ENCODE results near the gene ANTKMT. TPM values are rescaled to one million over a fixed set of nuclear protein-coding genes. Genes with fewer than 3 reads are reported as not detected.
"Not testable (repeated sequence)": the region's sequence is repeated elsewhere in the genome, so short reads cannot be mapped to it uniquely, and the experiment has no call there.

Gene ANTKMT
- total RNA-seq, 1 donor from 2014 or later = 22.6 TPM

DNA sequence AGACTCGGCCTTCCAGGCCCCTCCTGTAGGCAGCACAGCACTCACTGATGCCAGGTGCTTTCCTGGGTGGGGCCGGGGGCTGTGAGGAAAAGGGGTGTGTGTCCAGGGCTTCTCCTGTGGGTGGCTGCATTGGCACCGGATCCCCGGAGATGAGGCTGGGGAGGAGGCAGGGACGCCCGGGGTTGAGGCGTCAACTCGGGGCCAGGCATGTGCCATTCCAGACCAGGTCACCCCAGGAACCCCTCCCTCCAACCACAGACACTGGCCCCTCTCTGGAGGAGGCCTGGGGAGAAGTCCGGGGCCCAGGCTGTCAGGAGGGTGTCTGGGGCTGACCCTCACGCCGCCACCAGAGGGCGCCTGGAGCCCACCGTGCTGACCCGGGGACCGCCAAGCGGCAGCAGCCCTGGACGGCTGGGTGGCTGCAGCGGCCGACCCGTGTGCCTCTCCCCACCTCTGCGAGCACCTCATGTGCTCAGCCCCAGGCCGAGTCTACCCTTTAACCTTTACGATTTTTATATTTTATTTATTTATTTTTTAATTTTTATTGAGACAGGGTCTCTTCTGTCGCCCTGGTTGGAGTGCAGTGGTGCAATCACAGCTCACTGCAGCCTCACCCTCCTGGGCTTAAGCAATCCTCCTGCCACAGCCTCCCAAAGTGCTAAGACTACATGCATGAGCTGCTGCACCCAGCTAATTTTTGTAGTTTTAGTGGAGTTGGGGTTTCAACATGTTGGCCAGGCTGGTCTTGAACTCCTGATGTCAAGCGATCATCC, 9.2 kb upstream of the ANTKMT start:
- DNase-seq (ENCODE audit: low read depth) (no peak), FAIRE-seq (no peak)

DNA sequence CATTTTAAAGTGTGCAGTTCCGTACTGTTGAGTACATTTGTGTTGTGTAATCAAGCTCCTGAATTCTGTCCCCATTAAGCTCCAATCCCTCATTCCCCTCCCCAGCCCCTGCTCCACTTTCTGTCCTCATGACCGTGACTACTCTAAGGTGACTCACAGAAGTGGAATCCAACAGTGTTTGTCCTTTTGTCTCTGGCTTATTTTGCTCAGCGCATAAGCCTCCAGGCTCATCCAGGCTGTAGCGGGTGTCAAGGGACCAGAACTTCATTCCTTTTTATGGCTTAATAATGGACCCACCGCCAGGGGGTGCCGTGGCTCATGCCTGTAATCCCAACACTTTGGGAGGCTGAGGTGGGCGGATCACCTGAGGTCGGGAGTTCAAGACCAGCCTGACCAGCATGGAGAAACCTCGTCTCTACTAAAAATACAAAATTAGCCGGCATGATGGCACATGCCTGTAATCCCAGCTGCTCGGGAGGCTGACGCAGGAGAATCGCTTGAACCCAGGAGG, 8.2 kb upstream of the ANTKMT start:
- H3K9me3 Mint-ChIP-seq (ENCODE audit: unreplicated experiment); H3K27me3 ChIP-seq (ENCODE audit: insufficient read depth, low read length); H3K79me2 ChIP-seq (ENCODE audit: insufficient read depth, low read length); H3K9ac ChIP-seq (ENCODE audit: low read length); H3K4me3 ChIP-seq (ENCODE audit: insufficient read depth, low read depth, low read length); H3K4me1 Mint-ChIP-seq (ENCODE audit: low read depth, unreplicated experiment); H2AFZ ChIP-seq (ENCODE audit: low read depth, low read length); H3K4me2 ChIP-seq (ENCODE audit: low read length); H3K36me3 ChIP-seq (ENCODE audit: insufficient read depth, low read length); H3K9me3 ChIP-seq (ENCODE audit: insufficient read depth, low read depth, low read length); H3K36me3 Mint-ChIP-seq (ENCODE audit: low read depth, unreplicated experiment): not testable (repeated sequence)
- peaks cover 10% of the 10 kb centered on the region for H3K27me3 Mint-ChIP-seq (ENCODE audit: low read depth, unreplicated experiment)
- peak; percentile 85 for DNase-seq (ENCODE audit: low read depth)
- FAIRE-seq = peak; percentile 90
- Histone ChIP-seq H4K20me1 (ENCODE audit: insufficient read depth, low read length) (peaks cover 24% of the 10 kb centered on the region), H3K4me1 (ENCODE audit: insufficient read depth, low read length) (peaks cover 36% of the 10 kb centered on the region), H3K27ac (ENCODE audit: low read depth, low read length) (peak overlapping the region; percentile 59)
- TF ChIP-seq, protein P1, sequence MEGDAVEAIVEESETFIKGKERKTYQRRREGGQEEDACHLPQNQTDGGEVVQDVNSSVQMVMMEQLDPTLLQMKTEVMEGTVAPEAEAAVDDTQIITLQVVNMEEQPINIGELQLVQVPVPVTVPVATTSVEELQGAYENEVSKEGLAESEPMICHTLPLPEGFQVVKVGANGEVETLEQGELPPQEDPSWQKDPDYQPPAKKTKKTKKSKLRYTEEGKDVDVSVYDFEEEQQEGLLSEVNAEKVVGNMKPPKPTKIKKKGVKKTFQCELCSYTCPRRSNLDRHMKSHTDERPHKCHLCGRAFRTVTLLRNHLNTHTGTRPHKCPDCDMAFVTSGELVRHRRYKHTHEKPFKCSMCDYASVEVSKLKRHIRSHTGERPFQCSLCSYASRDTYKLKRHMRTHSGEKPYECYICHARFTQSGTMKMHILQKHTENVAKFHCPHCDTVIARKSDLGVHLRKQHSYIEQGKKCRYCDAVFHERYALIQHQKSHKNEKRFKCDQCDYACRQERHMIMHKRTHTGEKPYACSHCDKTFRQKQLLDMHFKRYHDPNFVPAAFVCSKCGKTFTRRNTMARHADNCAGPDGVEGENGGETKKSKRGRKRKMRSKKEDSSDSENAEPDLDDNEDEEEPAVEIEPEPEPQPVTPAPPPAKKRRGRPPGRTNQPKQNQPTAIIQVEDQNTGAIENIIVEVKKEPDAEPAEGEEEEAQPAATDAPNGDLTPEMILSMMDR (IDR thresholded peaks at IDR 0.05; ENCODE audit: insufficient read depth, low read depth, low read length) = peak; percentile 48
- H3K4me3 Mint-ChIP-seq (ENCODE audit: unreplicated experiment) = peak overlapping the region; percentile 74
- peak overlapping the region; percentile 56 for H3K27ac Mint-ChIP-seq (ENCODE audit: unreplicated experiment)

More for the DNA sequence above, 9.2 kb upstream of the ANTKMT start:
- Histone ChIP-seq H2AFZ (ENCODE audit: low read depth, low read length) (no peak overlapping the region), H3K9me3 (ENCODE audit: insufficient read depth, low read depth, low read length) (no peaks in the 10 kb centered on the region), H3K4me1 (ENCODE audit: insufficient read depth, low read length) (peaks cover 35% of the 10 kb centered on the region), H3K4me3 (ENCODE audit: insufficient read depth, low read depth, low read length) (no peak overlapping the region), H4K20me1 (ENCODE audit: insufficient read depth, low read length) (peaks cover 14% of the 10 kb centered on the region), H3K4me2 (ENCODE audit: low read length) (no peak overlapping the region), H3K9ac (ENCODE audit: low read length) (no peak overlapping the region), H3K27ac (ENCODE audit: low read depth, low read length) (no peak overlapping the region), H3K27me3 (ENCODE audit: insufficient read depth, low read length) (peaks cover 13% of the 10 kb centered on the region), H3K79me2 (ENCODE audit: insufficient read depth, low read length) (peaks cover 5% of the 10 kb centered on the region), H3K36me3 (ENCODE audit: insufficient read depth, low read length) (no peaks in the 10 kb centered on the region)
- Mint-ChIP-seq H3K4me3 (ENCODE audit: unreplicated experiment) (no peak overlapping the region), H3K9me3 (ENCODE audit: unreplicated experiment) (peaks cover 3% of the 10 kb centered on the region), H3K27ac (ENCODE audit: unreplicated experiment) (no peak overlapping the region), H3K27me3 (ENCODE audit: low read depth, unreplicated experiment) (peaks cover 18% of the 10 kb centered on the region), H3K4me1 (ENCODE audit: low read depth, unreplicated experiment) (peaks cover 8% of the 10 kb centered on the region), H3K36me3 (ENCODE audit: low read depth, unreplicated experiment) (no peaks in the 10 kb centered on the region)
- TF ChIP-seq, protein P1 (IDR thresholded peaks at IDR 0.05; ENCODE audit: insufficient read depth, low read depth, low read length) = peak; percentile 58
- no peak for TF ChIP-seq EZH2 (IDR thresholded peaks at IDR 0.05; ENCODE audit: insufficient read depth, low read length)

DNA sequence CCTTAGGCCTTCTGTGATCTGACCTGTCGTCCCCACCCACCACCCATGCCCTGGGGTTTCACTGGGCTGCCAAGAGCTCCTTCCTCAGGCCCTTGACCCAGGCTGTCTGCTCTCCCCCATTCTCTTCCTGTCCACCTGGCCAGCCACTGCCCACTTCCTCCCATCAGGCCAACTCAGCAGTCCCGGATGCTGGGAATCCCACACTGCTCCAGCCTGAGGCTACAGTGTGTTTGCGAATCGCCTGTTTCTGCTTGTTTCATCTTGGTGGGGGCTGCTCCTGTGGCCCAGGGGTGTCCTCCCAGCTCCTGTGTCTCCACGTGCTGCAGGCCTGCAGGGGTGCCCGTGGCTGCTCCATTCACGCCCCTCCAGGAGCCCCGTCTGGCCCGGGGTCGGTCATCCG, 6.9 kb upstream of the ANTKMT start:
- no peak for FAIRE-seq
- no peaks in the 10 kb centered on the region for H3K9me3 ChIP-seq (ENCODE audit: insufficient read depth, low read depth, low read length)
- no peak overlapping the region for H3K9ac ChIP-seq (ENCODE audit: low read length)
- peaks cover 7% of the 10 kb centered on the region for H3K79me2 ChIP-seq (ENCODE audit: insufficient read depth, low read length)
- peaks cover 34% of the 10 kb centered on the region for H4K20me1 ChIP-seq (ENCODE audit: insufficient read depth, low read length)
- no peak overlapping the region for H3K4me2 ChIP-seq (ENCODE audit: low read length)
- no peak overlapping the region for H3K27ac ChIP-seq (ENCODE audit: low read depth, low read length)
- no peaks in the 10 kb centered on the region for H3K27me3 ChIP-seq (ENCODE audit: insufficient read depth, low read length)
- DNase-seq (ENCODE audit: low read depth) = no peak
- H3K9me3 Mint-ChIP-seq (ENCODE audit: unreplicated experiment) = no peaks in the 10 kb centered on the region
- H2AFZ ChIP-seq (ENCODE audit: low read depth, low read length) = no peak overlapping the region
- H3K4me1 ChIP-seq (ENCODE audit: insufficient read depth, low read length) = peaks cover 36% of the 10 kb centered on the region
- no peaks in the 10 kb centered on the region for H3K36me3 Mint-ChIP-seq (ENCODE audit: low read depth, unreplicated experiment)
- H3K27me3 Mint-ChIP-seq (ENCODE audit: low read depth, unreplicated experiment) = no peaks in the 10 kb centered on the region
- H3K4me3 Mint-ChIP-seq (ENCODE audit: unreplicated experiment) = peak overlapping the region; percentile 60
- peaks cover 8% of the 10 kb centered on the region for H3K4me1 Mint-ChIP-seq (ENCODE audit: low read depth, unreplicated experiment)
- no peaks in the 10 kb centered on the region for H3K36me3 ChIP-seq (ENCODE audit: insufficient read depth, low read length)
- peak overlapping the region; percentile 58 for H3K27ac Mint-ChIP-seq (ENCODE audit: unreplicated experiment)
- TF ChIP-seq, protein P1 (IDR thresholded peaks at IDR 0.05; ENCODE audit: insufficient read depth, low read depth, low read length) = no peak
- no peak for TF ChIP-seq EZH2 (IDR thresholded peaks at IDR 0.05; ENCODE audit: insufficient read depth, low read length)
- no peak overlapping the region for H3K4me3 ChIP-seq (ENCODE audit: insufficient read depth, low read depth, low read length)

Measured in astrocyte (in vitro differentiated cells and primary cell).